NCI-H1092 treated with DMSO at 0.1 percent for 48 hours (cell line): ENCODE data around the gene DHRS12.

Source experiments
- DNase-seq: peaks from one replicate; lab custom pipeline; 2025; lab: John Stamatoyannopoulos, UW

DHRS12 gene

GRCh38 chr13:51781246-51782022 is 22.5 kb downstream of the DHRS12 start:
- DNase-seq, result no peak

- DNase-seq, result no peak
These were observed 23.9 kb downstream of the DHRS12 start for GRCh38 chr13:51780099-51780498.

GRCh38 chr13:51778392-51778791 is 25.6 kb downstream of the DHRS12 start:
- peak; percentile 33 for DNase-seq

GRCh38 chr13:51777921-51778320 is 26.0 kb downstream of the DHRS12 start:
- no peak for DNase-seq

GRCh38 chr13:51776179-51776578 is 27.8 kb downstream of the DHRS12 start:
- no peak for DNase-seq

- no peak for DNase-seq
These were observed 30.4 kb downstream of the DHRS12 start for GRCh38 chr13:51773515-51773914.

GRCh38 chr13:51772781-51773180 is 31.2 kb downstream of the DHRS12 start:
- DNase-seq, result no peak

GRCh38 chr13:51772105-51772455 is 31.9 kb downstream of the DHRS12 start:
- DNase-seq, result no peak

GRCh38 chr13:51771418-51772104 is 32.4 kb downstream of the DHRS12 start:
- no peak for DNase-seq

- no peak for DNase-seq
These were observed 33.1 kb downstream of the DHRS12 start for GRCh38 chr13:51770681-51771417.

GRCh38 chr13:51770160-51770559 is 33.8 kb downstream of the DHRS12 start:
- DNase-seq, result no peak

GRCh38 chr13:51769455-51770127 is 34.4 kb downstream of the DHRS12 start:
- DNase-seq, result no peak

- DNase-seq, result no peak
These were observed 35.0 kb downstream of the DHRS12 start for GRCh38 chr13:51768976-51769375.

- DNase-seq, result no peak
These were observed 35.5 kb downstream of the DHRS12 start for GRCh38 chr13:51768378-51768921.

- no peak for DNase-seq
These were observed 36.9 kb downstream of the DHRS12 start for GRCh38 chr13:51767100-51767499.

GRCh38 chr13:51765142-51765515 is 38.8 kb downstream of the DHRS12 start:
- DNase-seq, result no peak

- DNase-seq, result peak; percentile 52
These were observed 39.5 kb downstream of the DHRS12 start for GRCh38 chr13:51764184-51765141.

- DNase-seq, result no peak
These were observed 40.5 kb downstream of the DHRS12 start for GRCh38 chr13:51763486-51763885.

GRCh38 chr13:51761643-51762350 is 42.2 kb downstream of the DHRS12 start:
- DNase-seq, result no peak

GRCh38 chr13:51760592-51760991 is 43.4 kb downstream of the DHRS12 start:
- no peak for DNase-seq
